GM19035 (cell line): ENCODE results near the gene CDH2.

Experiments
- ATAC-seq: cut with Tn5 transposase; IDR thresholded peaks from one replicate; pipeline ENCODE4 v1.9.1; 2021; ENCODE audit not compliant: unreplicated experiment

The CDH2 gene

DNA sequence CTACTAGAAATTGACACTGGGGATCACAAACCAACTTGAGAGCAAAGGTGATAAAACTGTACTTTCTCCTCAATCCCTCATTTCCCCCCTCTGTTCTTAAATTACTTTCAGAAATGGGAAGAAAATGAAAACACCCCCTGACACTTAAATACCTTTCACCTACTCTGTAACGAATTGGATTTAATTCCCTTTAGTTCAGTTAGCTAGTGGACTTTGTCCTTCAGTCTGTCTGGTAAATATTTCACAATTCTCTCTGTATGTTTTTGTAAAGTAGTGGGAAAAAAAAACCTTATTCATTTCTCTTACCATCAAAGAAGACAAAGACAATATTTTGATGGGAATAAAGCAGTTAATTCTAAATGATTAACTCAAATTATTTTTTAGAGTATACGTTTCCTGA lies 85.7 kb downstream of the CDH2 start:
- no peak for ATAC-seq

DNA sequence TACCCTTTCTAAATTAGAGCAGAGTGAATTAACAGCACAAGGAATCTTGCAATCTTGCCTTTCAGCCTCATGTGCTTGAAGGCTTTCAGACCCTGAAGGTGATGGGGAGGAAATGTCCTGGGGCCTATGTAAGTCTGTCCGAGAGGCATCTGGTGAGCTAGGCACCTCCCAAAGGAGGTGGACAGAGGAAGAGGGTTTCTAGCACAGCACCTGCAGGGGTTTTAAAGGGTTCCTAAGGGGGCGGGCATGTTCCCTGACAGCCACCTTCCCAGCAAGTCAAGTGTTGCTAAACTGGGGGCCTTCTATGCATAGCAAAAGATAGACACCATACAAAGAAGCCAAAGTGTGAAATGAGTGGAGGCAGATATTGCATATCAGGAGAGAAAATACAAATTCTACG lies 88.5 kb downstream of the CDH2 start:
- no peak for ATAC-seq

DNA sequence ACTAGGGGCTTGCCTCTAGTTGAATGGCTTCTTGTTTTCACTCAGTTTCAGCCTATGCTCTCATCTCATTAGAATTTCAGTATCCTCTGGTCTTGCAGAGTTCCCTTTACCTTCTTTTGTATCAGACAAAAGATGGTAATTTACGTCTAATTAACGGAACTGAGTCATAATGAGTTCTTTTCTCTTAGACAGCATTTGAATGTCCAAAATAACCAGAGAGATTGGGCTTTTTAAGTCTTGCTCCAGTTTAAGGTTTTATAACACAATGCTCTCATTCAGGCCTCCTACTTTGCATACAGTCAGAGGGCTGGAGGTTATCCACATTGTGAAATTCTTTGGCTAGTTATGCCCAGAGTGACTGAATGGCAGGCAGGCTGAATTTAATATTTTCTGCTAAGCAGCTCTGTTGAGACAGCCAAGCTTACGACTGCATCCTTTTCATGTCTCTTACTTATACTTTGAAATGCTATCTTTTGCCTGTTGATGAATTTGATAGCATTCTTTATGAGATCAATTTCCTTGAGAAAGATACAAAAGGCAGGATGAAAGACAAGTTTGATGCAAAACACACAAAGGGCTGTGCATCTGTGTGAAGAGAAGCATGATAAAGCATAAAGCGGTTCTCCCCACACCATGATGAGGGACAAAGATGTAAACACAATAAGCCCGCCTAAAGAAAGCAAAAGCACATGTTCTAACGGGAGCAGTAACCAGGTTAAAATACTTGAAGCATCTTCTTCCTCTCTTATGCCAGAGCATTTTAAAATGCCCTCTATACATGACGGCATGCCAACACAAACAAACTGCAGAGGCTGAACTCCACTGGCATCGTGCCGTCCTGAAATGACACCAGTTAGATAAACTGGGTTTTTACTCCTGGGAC lies 90.0 kb downstream of the CDH2 start:
- no peak for ATAC-seq

DNA sequence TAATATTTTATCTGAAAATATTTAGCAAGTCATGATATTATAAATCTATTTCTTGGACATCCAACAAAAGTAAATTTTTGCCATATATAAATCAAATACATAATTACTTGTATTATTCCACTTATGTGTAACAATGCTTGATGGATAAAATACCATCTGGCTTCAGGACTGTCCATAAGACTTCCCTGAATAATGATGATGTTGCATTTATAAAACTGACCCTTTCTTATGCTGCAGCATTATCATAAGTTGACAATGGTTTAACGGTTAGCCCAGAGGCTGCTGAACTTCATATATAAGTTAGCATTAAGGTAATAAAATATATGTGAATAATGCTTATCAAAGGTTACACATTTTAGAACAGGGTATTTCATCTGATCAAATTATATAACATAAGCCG lies 95.4 kb downstream of the CDH2 start:
- ATAC-seq: no peak

DNA sequence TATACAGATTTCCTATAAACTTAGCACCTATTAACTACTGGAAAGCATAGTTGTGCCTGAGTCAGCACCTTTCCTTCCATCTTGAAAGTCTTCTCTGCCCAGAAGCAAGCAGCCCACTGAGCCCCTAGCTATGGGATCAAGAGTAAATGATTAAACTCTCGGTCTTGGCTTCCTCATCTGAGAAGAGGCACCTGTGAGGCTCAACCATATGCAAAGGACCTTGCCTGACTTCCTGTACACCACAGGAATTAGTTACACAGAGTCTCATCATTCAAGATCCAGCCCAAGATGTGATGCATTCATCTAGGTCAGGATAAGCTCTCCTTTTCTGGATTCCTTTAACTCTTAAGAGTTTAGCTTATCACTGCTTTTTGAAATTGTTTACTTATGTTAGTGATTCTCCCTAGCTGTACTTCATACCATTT lies 96.0 kb downstream of the CDH2 start:
- no peak for ATAC-seq

DNA sequence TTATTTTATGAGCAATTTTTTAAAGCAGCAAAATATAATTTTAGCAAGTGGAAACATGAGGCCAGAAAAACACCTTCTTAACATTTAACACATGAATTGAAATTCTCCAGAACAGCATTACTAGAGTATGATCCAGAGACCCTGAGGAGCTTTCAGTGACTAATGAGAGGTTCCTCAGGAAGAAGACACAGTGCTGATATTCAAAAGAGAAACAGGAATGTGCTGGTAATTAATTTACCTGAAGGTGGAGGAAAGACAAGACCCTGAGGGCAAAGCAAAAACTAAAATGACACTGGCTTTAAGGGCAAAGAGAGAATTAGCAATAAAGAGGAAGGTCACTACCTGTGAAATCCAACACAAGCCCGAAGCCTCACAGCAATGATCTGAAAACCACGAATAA lies 97.0 kb downstream of the CDH2 start:
- ATAC-seq: no peak

DNA sequence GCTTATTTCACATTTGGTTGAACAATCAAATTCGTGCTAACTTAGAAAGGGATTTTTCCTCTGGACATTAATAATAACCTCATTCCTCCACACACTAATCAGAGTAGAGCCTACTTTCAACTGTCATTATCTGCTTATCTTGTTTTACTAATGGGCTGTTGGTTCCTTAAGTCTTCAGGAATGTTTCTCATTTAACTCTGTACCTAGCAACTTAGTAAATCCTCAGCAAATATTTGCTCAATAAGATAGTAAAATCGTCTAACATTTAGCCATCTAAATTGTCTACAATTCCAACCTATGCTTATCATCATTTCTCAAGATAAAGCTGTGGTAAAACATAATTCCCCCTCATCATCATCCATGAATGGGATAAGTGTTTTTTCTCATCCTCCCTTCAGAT lies 98.1 kb downstream of the CDH2 start:
- no peak for ATAC-seq

DNA sequence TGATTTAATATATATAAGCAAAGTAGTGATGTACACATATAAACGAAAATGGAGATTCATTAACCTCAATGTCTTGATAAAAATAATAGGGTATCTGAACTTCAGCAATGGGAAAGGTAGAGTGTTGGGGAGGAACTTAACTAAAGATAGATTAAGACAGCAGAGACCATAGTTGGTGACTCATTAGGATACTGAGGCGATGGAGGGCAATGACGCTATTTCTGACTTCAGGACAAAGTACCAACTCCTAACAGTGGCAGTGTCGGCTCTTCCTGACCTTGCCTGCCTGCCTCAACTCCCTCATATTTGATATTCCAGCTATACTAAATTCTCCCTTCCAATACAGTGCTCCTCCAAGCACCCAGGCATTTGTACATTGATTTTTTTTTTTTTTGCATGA lies 98.6 kb downstream of the CDH2 start:
- no peak for ATAC-seq

DNA sequence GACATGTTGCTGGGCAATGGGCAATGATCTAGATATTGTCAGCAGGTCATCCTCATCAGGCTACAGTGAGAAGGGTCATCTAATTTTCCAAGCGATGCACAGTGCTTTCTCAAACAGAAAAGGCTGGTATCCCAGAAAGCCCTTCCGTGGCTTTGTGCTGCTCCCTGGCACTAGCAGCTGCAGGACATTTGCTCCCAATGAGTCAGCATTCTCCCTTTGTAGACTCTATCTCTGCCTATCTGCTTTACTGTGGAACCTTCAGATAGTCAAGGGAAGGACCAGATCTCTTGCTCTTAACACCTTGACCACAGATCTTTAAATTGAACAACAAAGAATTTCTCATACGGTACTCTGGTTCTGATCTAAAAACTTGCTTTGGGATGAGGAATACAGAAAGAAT lies 101.4 kb downstream of the CDH2 start:
- no peak for ATAC-seq

DNA sequence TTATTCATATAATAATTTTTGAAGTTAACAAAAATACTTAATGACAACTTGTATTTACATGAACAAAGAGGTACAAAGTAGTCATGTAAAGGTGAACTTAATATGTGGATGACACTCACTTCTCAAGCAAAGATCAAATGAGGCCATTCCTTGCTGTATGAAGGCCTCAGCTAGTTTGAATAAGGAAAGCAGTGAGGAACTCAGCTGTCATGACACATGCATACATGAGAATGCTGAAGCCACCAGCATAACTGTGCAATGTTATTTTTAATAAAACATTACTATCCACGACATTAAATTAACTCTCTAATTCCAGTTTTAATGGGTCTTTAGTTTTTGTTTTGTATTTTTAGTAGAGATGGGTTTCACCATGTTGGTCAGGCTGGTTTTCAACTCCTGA lies 102.9 kb downstream of the CDH2 start:
- no peak for ATAC-seq

DNA sequence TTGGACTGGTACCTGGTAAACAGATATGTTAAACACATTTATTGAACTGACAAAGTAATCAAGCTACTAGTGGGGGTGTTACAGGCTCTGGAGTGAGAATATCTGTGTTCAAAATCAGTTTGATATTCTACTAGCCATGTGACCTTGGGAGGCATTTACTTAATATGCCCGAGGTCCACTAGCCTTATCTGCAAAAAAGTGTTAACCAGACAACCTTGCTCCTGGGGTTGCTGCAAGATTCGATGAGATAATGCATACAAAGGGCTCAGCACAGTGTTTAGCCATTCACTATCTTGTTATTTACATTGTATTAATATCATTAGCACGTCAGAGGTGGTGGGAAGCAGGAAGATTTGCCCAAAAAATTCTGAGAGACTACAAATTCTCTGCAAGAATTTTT lies 103.3 kb downstream of the CDH2 start:
- no peak for ATAC-seq

DNA sequence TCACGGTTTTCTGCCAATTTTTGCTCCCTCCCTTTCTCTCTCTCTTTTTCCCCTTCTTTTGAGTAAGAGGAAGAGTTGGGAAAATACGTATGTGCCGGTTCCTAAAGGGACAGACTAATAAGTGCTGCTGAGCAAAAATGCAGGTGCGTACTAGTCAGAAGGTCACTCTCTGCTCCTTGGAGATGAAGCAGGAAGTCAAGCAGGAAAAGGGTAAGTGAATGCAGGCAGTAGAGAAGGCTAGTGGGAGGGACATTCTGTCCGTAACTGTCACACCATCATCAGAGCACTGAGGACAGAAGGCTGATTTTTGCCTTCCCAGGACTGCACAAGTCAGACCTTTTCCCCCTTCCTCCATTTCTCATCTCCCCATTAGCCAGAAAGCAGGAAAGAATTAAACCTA lies 105.7 kb downstream of the CDH2 start:
- ATAC-seq: no peak

DNA sequence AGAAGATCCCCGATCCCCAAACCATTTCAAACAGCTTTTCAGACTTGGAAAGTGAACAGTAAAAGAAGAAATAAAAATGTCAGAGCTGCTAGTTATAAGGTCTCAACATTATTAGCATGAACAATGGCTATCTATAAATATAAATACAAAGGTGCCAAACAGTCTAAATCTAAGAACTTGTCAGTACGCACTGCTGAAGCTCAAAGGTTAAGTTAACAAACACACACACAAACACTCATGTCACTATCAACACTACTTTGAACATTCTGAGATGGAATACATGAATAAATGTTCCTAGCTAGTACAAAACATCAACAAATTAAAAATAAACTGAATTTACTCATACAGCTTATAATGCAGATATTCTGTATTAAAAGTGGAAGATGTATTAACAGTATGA lies 108.7 kb downstream of the CDH2 start:
- ATAC-seq: no peak

DNA sequence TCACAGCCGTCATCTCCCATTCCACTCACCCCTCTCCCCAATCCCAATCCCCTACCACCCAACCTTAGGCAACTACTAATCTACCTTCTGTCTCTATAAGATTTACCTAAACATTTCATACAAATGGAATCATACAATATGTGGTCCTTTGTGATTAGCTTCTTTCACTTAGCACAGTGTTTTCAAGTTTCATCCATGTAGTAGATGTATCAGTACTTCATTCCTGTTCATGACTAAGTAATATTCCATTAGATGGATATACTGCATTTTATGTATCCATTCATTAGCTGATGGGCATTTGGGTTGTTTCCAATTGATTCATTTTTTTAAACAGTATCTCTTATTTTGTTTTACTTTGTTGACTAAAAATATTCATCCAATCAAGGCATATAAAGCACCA lies 109.6 kb downstream of the CDH2 start:
- ATAC-seq: no peak

DNA sequence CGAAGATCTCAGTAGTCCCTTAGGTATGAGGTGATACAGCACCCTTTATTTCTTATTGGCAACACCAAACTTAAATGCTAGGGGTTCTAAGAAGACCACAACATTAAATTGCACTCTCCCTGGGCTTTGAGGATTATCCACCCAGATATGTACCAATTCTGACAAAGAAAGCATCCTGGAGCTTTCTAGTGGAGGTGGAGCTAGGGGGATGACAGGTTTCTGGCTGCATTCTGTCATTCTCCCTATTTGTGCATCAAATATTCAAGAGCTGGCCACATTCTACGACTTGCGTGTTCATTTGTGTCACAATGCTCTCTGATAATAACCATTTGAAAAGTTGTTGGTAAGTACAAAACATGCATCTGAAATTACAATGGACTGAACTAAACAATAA lies 111.1 kb downstream of the CDH2 start:
- ATAC-seq: no peak

DNA sequence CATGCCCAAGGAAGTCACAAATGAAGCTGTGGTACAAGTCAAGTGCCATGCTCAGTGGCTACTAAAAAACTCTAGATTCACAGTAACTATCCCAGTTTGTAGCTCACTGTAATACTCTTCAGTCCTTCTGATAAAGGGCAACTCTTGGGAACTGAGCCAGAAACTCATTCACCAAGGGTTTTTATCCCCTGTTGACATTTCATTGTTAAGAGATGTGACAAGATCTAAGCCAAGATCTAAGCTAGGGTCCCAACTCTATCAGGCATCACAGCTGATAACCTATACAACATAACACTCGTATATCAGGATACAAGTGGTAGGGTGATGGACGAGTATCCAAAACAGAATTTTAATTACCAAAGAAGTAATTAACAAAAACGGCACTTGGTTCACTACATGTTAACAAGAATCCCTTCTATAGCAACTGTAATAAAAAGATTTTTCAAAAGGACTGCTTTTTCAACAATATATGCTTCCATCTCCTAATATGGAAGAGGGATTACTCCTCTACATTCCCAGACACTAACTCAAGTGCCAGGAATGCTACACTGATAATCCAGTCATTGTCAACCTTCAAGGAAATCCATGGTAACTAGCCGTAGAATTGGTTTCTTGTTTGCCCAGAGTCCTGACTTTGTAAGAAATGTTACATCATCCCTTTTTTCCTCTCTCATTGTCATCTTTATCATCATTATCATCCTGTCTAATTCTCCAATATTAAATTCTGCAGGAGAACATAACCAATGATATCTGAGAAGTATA lies 111.7 kb downstream of the CDH2 start:
- ATAC-seq: no peak

DNA sequence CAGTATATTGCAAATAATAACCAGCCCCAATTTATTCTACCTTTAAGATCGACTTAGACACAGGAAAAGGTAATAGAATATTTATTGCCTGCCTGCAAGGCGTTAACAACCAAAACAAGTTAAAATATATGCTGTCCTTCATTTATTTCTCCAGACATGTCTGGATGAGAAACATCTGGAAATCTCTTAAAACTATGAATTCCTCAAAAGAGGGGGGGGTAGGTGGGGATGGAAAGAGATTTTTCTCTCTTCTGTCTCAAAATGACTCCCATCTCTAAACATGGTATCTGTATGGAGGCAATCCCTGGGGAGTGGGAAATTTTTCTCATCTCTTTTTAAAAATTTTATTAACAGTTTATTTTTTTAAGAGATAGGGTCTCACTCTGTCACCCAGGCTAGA lies 113.0 kb downstream of the CDH2 start:
- ATAC-seq: no peak

DNA sequence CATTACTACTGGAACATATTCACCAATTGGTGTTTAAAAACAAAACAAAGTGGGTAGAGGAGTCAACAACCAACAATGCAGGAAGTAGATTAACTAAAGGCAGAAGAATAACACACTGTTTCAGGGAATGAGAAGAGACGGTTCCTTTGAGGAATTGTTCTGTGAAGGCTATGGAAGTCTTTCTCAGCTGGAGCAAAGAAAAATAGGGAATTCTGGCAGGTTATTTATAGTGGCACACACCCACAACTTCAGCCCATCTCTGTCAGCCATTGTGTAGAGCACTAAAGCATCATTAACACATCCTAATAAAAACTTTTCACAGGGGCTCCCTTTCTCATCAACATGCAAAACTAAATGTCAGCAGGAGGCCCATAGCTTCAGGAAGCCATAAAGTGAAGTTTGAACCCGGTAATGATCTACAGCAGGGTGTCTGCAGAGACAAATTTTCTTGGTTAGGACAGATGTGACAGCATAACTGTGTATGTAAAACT lies 113.6 kb downstream of the CDH2 start:
- no peak for ATAC-seq

DNA sequence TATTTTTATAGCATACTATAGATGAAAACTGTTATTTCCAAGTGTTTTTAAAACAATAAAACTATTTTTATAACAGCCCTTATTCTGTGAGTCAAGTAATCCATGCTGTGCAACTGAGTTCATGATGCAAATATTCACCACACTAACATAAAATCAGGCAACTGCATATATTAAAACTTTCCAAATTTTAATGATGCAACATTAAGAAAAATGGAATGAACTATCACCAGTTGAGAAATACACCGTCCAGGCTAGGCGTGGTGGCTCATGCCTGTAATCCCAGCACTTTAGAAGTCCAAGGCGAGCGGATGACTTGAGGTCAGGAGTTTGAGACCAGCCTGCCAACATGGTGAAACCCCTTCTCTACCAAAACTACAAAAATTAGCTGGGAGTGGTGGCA lies 114.5 kb downstream of the CDH2 start:
- ATAC-seq: no peak

DNA sequence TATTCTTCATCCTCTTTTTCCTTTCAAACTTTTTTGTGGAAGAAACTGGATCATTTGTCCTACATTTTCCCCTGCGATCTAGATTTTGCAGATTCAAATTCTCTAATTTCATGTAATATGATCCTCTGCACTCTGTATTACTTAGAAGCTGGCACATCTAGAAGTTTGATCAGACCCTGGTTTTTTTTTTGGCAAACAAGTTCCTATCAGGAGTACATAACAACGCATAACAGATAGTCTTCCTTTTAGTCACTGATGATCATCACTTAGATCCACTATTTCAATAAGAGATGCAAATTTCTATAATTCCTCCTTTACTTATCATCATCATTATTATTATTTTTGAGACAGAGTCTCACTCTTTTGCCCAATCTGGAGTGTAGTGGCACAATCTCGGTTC lies 117.1 kb downstream of the CDH2 start:
- ATAC-seq: no peak

DNA sequence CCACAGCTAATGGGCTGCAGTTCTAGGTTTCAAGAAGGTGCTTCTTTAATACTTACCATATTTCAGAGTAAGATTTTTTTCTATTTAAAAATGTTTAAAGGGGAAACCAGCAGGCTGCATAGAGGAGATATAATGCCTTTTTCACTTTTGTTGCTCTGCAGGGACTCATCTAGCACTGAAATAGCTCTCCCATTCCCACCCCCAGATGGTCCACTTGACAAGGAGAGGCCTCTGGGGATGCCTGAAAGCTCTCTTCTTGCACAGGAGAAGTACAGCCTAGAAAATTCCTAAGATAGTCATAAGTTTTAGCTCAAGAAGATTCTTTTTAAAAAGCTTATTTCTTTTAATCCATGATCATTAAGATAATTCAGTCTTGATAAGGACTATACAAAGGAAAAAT lies 126.4 kb downstream of the CDH2 start:
- no peak for ATAC-seq

DNA sequence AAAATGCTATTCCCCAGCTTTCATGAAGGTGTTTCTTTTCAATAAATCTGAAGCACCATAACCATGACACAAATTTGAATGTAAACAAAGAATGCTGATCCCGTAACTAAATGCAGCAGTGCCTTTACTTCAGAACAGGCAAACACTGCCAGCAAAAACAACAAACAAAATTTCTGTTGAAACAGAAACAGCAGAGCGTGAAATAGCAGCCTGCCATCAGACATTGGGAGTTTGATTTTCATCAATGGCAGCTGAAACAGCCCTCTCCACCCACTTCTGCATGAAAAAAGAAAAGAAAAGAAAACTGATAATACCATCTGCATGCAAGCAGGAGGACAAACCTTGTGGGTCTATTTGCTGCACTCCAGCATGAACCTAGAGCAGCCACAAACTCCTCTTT lies 128.3 kb downstream of the CDH2 start:
- ATAC-seq: no peak
